T-cell (primary cell): Measurements from ENCODE around the gene ARF6. TPM values are rescaled to one million over a fixed set of nuclear protein-coding genes. Genes with fewer than 3 reads are reported as not detected.
A peak's percentile ranks its signal among the peaks of the same experiment; 100 is the strongest.

ENCODE experiments used
- ATAC-seq, 4 experiments: fragments of 200-7000 bp in 3 of 4; fragments of 150-1000 bp in 1 of 4; cut with Tn5 transposase; replicated peaks in 1 of 4; 1 replicate in 3 of 4; 2 replicates in 1 of 4; pipeline ENCODE4 v1.10.0; 2021; ENCODE audit warnings: moderate library complexity in 3 of 4, mild to moderate bottlenecking in 2 of 4, moderate number of reproducible peaks in 1 of 4
- CTCF ChIA-PET, 2 donors: fragments of 300-600 bp; sonication (Branson Sonifier 250); formaldehyde crosslinking; loops; one replicate each; lab custom pipeline; 2022; ENCODE audit warnings: antibody characterized with exemption in 2 of 2; lab: Charles Lee
- POLR2A ChIA-PET, 2 donors: fragments of 300-600 bp; sonication (Branson Sonifier 250); formaldehyde crosslinking; loops; one replicate each; lab custom pipeline; 2022; ENCODE audit warnings: antibody characterized with exemption in 2 of 2; lab: Charles Lee
- DNase-seq, 35 experiments: peaks; one replicate each; pipeline versions ENCODE4 v3.0.0 to v3.0.0-alpha.2; 2013 to 2023
- H3K27ac ChIP-seq: one replicate; pipeline ENCODE4 v1.5.1; 2013; ENCODE audit warnings: low read length
- H3K27me3 ChIP-seq, 2 experiments: replicated peaks in 1 of 2; 1 replicate in 1 of 2; 2 replicates in 1 of 2; pipeline versions ENCODE4 v1.6.1 to v1.7.0; 2013; ENCODE audit warnings: low read length in 1 of 2, mixed read lengths in 1 of 2; ENCODE audit not compliant: control insufficient read depth in 2 of 2, insufficient read depth in 2 of 2; ENCODE audit errors: extremely low read depth in 1 of 2
- H3K36me3 ChIP-seq, 2 donors: 1 replicate in 1 of 2; 2 replicates in 1 of 2; pipeline versions ENCODE4 v1.6.1 to v1.7.0; 2013; ENCODE audit warnings: low read length in 1 of 2; ENCODE audit not compliant: control insufficient read depth in 2 of 2, insufficient read depth in 1 of 2; ENCODE audit errors: extremely low read depth in 1 of 2
- H3K4me1 ChIP-seq, 2 experiments: 1 replicate in 1 of 2; 2 replicates in 1 of 2; pipeline versions ENCODE4 v1.6.1 to v1.7.0; 2013; ENCODE audit warnings: low read length in 2 of 2, mixed read lengths in 1 of 2; ENCODE audit not compliant: insufficient read depth in 2 of 2, control insufficient read depth in 1 of 2; ENCODE audit errors: extremely low read depth in 1 of 2
- H3K4me3 ChIP-seq, 2 donors: 1 replicate in 1 of 2; 2 replicates in 1 of 2; pipeline versions ENCODE4 v1.5.1 to v1.7.0; 2013; ENCODE audit warnings: mild to moderate bottlenecking in 2 of 2, low read length in 1 of 2, moderate library complexity in 1 of 2; ENCODE audit not compliant: control insufficient read depth in 1 of 2; ENCODE audit errors: extremely low read depth in 1 of 2
- H3K9me3 ChIP-seq: 2 replicates; pipeline ENCODE4 v1.7.0; 2013
- H3K27ac Mint-ChIP-seq, 2 donors: one replicate each; pipeline ENCODE4 v1.8.0; 2020 to 2021; ENCODE audit warnings: mild to moderate bottlenecking in 2 of 2, mixed read lengths in 2 of 2
- H3K27me3 Mint-ChIP-seq, 2 donors: one replicate each; pipeline ENCODE4 v1.8.0; 2021 to 2022; ENCODE audit warnings: mixed read lengths in 2 of 2
- H3K36me3 Mint-ChIP-seq: one replicate; pipeline ENCODE4 v1.8.0; 2021; ENCODE audit warnings: mixed read lengths
- H3K4me1 Mint-ChIP-seq, 3 donors: one replicate each; pipeline ENCODE4 v1.8.0; 2020 to 2022; ENCODE audit warnings: mixed read lengths in 3 of 3, mild to moderate bottlenecking in 1 of 3
- H3K4me3 Mint-ChIP-seq, 3 donors: one replicate each; pipeline ENCODE4 v1.8.0; 2020 to 2022; ENCODE audit warnings: mild to moderate bottlenecking in 3 of 3, mixed read lengths in 3 of 3, moderate library complexity in 3 of 3
- H3K9me3 Mint-ChIP-seq, 3 donors: one replicate each; pipeline ENCODE4 v1.8.0; 2020 to 2022; ENCODE audit warnings: mixed read lengths in 3 of 3
- WGBS: methylation state at CpG from one replicate; pipeline ENCODE4 v1.1.5; 2013; ENCODE audit warnings: missing lambda C conversion rate; ENCODE audit not compliant: insufficient coverage; 5-methylcytosine and 5-hydroxymethylcytosine counted together
- total RNA-seq, 35 experiments: library from RNA in 6 of 35; stranded (reverse) in 6 of 35; fragments of 120-200 nt in 1 of 35; gene quantifications; one replicate each; pipeline versions ENCODE4 v1.2.1 to v1.2.4 and lab custom pipeline; 2013 to 2026

Gene ARF6
- total RNA-seq, 5 donors from 2014 or later (not counting 1 experiment from before 2014, with no cell fraction given) = 72.0 to 111 (median 93.6) TPM

- H3K4me3 ChIP-seq = peak overlapping the region; percentile 38 to 79
- H3K27ac ChIP-seq = peak overlapping the region; percentile 36
- Mint-ChIP-seq H3K4me1 (peaks cover 42 to 54% (median 45%) of the 10 kb centered on the region in 3 donors), H3K27ac (peak overlapping the region; percentile 84 to 97), H3K27me3 (no peaks in the 10 kb centered on the region), H3K36me3 (peaks cover 10% of the 10 kb centered on the region), H3K4me3 (peak overlapping the region; percentile 98 to 100 (median 99)), H3K9me3 (no peaks in the 10 kb centered on the region)
- POLR2A ChIA-PET = interaction anchor here (0.5 to 3.8 kb wide), 4 partner anchors 8 to 272 kb away, joined by 3 to 33 read pairs (median 10); no protein-coding TSS in a partner anchor
- peak; percentile 51 to 84 (median 69) for DNase-seq
- CTCF ChIA-PET = interaction anchor here (0.5 to 7.3 kb wide), 27 partner anchors 8 to 674 kb away, joined by 3 to 144 read pairs (median 6); partner anchors contain the start of genes MGAT2 (in 1 of the 2), RPL36AL (in 1 of the 2) and VCPKMT (in 1 of the 2)
- 25% methylated on average over 20 of the region's 27 CpGs for WGBS
- H3K4me1 ChIP-seq = peaks cover 11 to 19% of the 10 kb centered on the region in 2 experiments
- no peaks in the 10 kb centered on the region for H3K9me3 ChIP-seq
- peaks cover 0 to 13% of the 10 kb centered on the region in 2 donors for H3K36me3 ChIP-seq
- no peaks in the 10 kb centered on the region for H3K27me3 ChIP-seq
- ATAC-seq = peak; percentile 67 to 76 (median 71)
These were observed 39.1 kb upstream of the ARF6 start for GRCh38 chr14:49853572-49854375.

GRCh38 chr14:49857427-49858003 is 35.4 kb upstream of the ARF6 start:
- Mint-ChIP-seq H3K4me3 (no peak overlapping the region), H3K27me3 (peaks cover 0 to 4% of the 10 kb centered on the region in 2 donors), H3K9me3 (no peaks in the 10 kb centered on the region), H3K4me1 (peaks cover 17 to 32% (median 27%) of the 10 kb centered on the region in 3 donors), H3K27ac (no peak overlapping the region), H3K36me3 (no peaks in the 10 kb centered on the region)
- Histone ChIP-seq H3K27ac (no peak overlapping the region), H3K27me3 (no peaks in the 10 kb centered on the region), H3K4me1 (peaks cover 7 to 21% of the 10 kb centered on the region in 2 experiments), H3K4me3 (no peak overlapping the region), H3K9me3 (no peaks in the 10 kb centered on the region), H3K36me3 (no peaks in the 10 kb centered on the region)
- POLR2A ChIA-PET = interaction anchor here in 1 of 2 donors (0.5 to 0.7 kb wide), 2 partner anchors 82 to 249 kb away, joined by 3 to 15 read pairs; no protein-coding TSS in a partner anchor
- CTCF ChIA-PET = interaction anchor here in 1 of 2 donors (1.1 kb wide), 1 partner anchor 259 kb away, joined by 3 read pairs; the partner anchor contains the start of gene VCPKMT
- DNase-seq = no peak
- 100% methylated on average over 1 of the region's 6 CpGs for WGBS
- no peak for ATAC-seq

GRCh38 chr14:49858383-49858782 is 34.5 kb upstream of the ARF6 start:
- DNase-seq (no peak), ATAC-seq (no peak)
- ChIA-PET CTCF (interaction anchor here (0.6 to 1.1 kb wide), 7 partner anchors 9 to 462 kb away, joined by 3 to 5 read pairs (median 4); no protein-coding TSS in a partner anchor), POLR2A (interaction anchor here (0.5 to 0.7 kb wide), 5 partner anchors 13 to 294 kb away, joined by 3 to 9 read pairs (median 4); partner anchors contain the start of gene DNAAF2 (in 1 of the 2))
- H3K27me3 Mint-ChIP-seq = peaks cover 0 to 7% of the 10 kb centered on the region in 2 donors
- H3K4me3 Mint-ChIP-seq = no peak overlapping the region
- Histone ChIP-seq H3K4me1 (peaks cover 4 to 21% of the 10 kb centered on the region in 2 experiments), H3K9me3 (no peaks in the 10 kb centered on the region), H3K27me3 (no peaks in the 10 kb centered on the region), H3K36me3 (no peaks in the 10 kb centered on the region), H3K4me3 (no peak overlapping the region), H3K27ac (no peak overlapping the region)
- no peaks in the 10 kb centered on the region for H3K36me3 Mint-ChIP-seq
- H3K9me3 Mint-ChIP-seq = no peaks in the 10 kb centered on the region
- peaks cover 8 to 29% (median 21%) of the 10 kb centered on the region in 3 donors for H3K4me1 Mint-ChIP-seq
- 100% methylated on average over 2 of the region's 3 CpGs for WGBS
- no peak overlapping the region for H3K27ac Mint-ChIP-seq

- no peaks in the 10 kb centered on the region for H3K9me3 ChIP-seq
- peaks cover 0 to 7% of the 10 kb centered on the region in 2 donors for H3K27me3 Mint-ChIP-seq
- peak overlapping the region; percentile 73 to 93 for H3K4me3 ChIP-seq
- H3K27me3 ChIP-seq = no peaks in the 10 kb centered on the region
- POLR2A ChIA-PET = interaction anchor here (0.6 to 3.3 kb wide), 10 partner anchors 9 to 377 kb away, joined by 3 to 33 read pairs (median 5); partner anchors contain the start of genes NEMF (in 2 of the 2) and VCPKMT (in 1 of the 2)
- no peaks in the 10 kb centered on the region for H3K36me3 Mint-ChIP-seq
- no peak overlapping the region for H3K27ac Mint-ChIP-seq
- H3K4me1 ChIP-seq = peaks cover 19 to 32% of the 10 kb centered on the region in 2 experiments
- no peak for ATAC-seq
- no peaks in the 10 kb centered on the region for H3K9me3 Mint-ChIP-seq
- DNase-seq = peak in 1 of 35 experiments; percentile 64
- H3K4me1 Mint-ChIP-seq = peaks cover 0 to 23% (median 14%) of the 10 kb centered on the region in 3 donors
- CTCF ChIA-PET = interaction anchor here (0.6 to 4.9 kb wide), 26 partner anchors 9 to 461 kb away, joined by 3 to 144 read pairs (median 8); partner anchors contain the start of genes NEMF (in 2 of the 2), ARF6 (in 1 of the 2), DNAAF2 (in 1 of the 2) and MGAT2 (in 1 of the 2)
- 0% methylated on average over 2 of the region's 4 CpGs for WGBS
- H3K27ac ChIP-seq = peak overlapping the region; percentile 97
- H3K36me3 ChIP-seq = no peaks in the 10 kb centered on the region
- H3K4me3 Mint-ChIP-seq = no peak overlapping the region
These were observed 31.7 kb upstream of the ARF6 start for GRCh38 chr14:49860988-49861698.

GRCh38 chr14:49861699-49862088 is 31.2 kb upstream of the ARF6 start:
- no peaks in the 10 kb centered on the region for H3K9me3 Mint-ChIP-seq
- H3K4me1 ChIP-seq = peaks cover 19 to 32% of the 10 kb centered on the region in 2 experiments

More at GRCh38 chr14:49861699-49862088, 31.2 kb upstream of the ARF6 start:
- Mint-ChIP-seq H3K36me3 (no peaks in the 10 kb centered on the region), H3K4me3 (no peak overlapping the region), H3K4me1 (peaks cover 0 to 25% (median 14%) of the 10 kb centered on the region in 3 donors), H3K27ac (no peak overlapping the region), H3K27me3 (peaks cover 0 to 7% of the 10 kb centered on the region in 2 donors)
- ChIA-PET POLR2A (interaction anchor here (0.6 to 3.3 kb wide), 13 partner anchors 9 to 377 kb away, joined by 3 to 33 read pairs (median 5); partner anchors contain the start of genes NEMF (in 2 of the 2), RPS29 (in 1 of the 2) and VCPKMT (in 1 of the 2)), CTCF (interaction anchor here (0.6 to 4.9 kb wide), 36 partner anchors 9 to 451 kb away, joined by 3 to 144 read pairs (median 7); partner anchors contain the start of genes NEMF (in 2 of the 2), ARF6 (in 1 of the 2), DMAC2L (in 1 of the 2) and DNAAF2 (in 1 of the 2))
- Histone ChIP-seq H3K4me3 (peak overlapping the region; percentile 73 to 93), H3K9me3 (no peaks in the 10 kb centered on the region), H3K36me3 (no peaks in the 10 kb centered on the region), H3K27ac (peak overlapping the region; percentile 97), H3K27me3 (no peaks in the 10 kb centered on the region)
- DNase-seq = peak in 30 of 35 experiments; percentile 38 to 75 (median 57)
- 0% methylated on average over 11 of the region's 12 CpGs for WGBS
- ATAC-seq = peak; percentile 4 to 12 (median 7)
